NCI-H460 (cell line): ENCODE results near the gene AFAP1. TPM values are rescaled to one million over a fixed set of nuclear protein-coding genes. Genes with fewer than 3 reads are reported as not detected.
"Not testable (repeated sequence)": the region's sequence is repeated elsewhere in the genome, so short reads cannot be mapped to it uniquely, and the experiment has no call there.

Experiments used
- DNase-seq: peaks from one replicate; pipeline ENCODE4 v3.0.0-alpha.2; 2016; ENCODE audit warnings: low read depth; ENCODE audit errors: extremely low read depth
- total RNA-seq: library from RNA; depleted of rRNA; stranded (reverse); fragments of >200 nt; shearing (Covaris generic); gene quantifications from 2 replicates; pipeline ENCODE4 v1.2.3, GENCODE V29; 2014

Gene AFAP1
- total RNA-seq, 1 experiment from 2014 or later: 29.8 TPM

GRCh38 chr4:7924163-7924562 is 15.5 kb downstream of the AFAP1 start:
- DNase-seq: no peak

GRCh38 chr4:7922466-7922865 is 17.2 kb downstream of the AFAP1 start:
- no peak for DNase-seq

GRCh38 chr4:7918981-7919380 is 20.7 kb downstream of the AFAP1 start:
- DNase-seq: no peak

GRCh38 chr4:7918187-7918586 is 21.5 kb downstream of the AFAP1 start:
- not testable (repeated sequence) for DNase-seq

GRCh38 chr4:7917669-7918068 is 22.0 kb downstream of the AFAP1 start:
- DNase-seq: no peak

- no peak for DNase-seq
These were observed 23.8 kb downstream of the AFAP1 start for GRCh38 chr4:7915875-7916242.

GRCh38 chr4:7912826-7913225 is 26.8 kb downstream of the AFAP1 start:
- no peak for DNase-seq

- DNase-seq: no peak
These were observed 28.6 kb downstream of the AFAP1 start for GRCh38 chr4:7910952-7911578.

- no peak for DNase-seq
These were observed 29.3 kb downstream of the AFAP1 start for GRCh38 chr4:7910263-7910896.

- no peak for DNase-seq
These were observed 30.0 kb downstream of the AFAP1 start for GRCh38 chr4:7909463-7910262.

- no peak for DNase-seq
These were observed 31.0 kb downstream of the AFAP1 start for GRCh38 chr4:7908668-7909067.

- no peak for DNase-seq
These were observed 32.5 kb downstream of the AFAP1 start for GRCh38 chr4:7907142-7907541.

GRCh38 chr4:7906171-7906701 is 33.4 kb downstream of the AFAP1 start:
- DNase-seq: no peak

GRCh38 chr4:7904952-7905915 is 34.4 kb downstream of the AFAP1 start:
- no peak for DNase-seq

- DNase-seq: no peak
These were observed 35.7 kb downstream of the AFAP1 start for GRCh38 chr4:7903791-7904516.

GRCh38 chr4:7902826-7903225 is 36.8 kb downstream of the AFAP1 start:
- DNase-seq: no peak

GRCh38 chr4:7902101-7902553 is 37.5 kb downstream of the AFAP1 start:
- no peak for DNase-seq

GRCh38 chr4:7901311-7901885 is 38.3 kb downstream of the AFAP1 start:
- DNase-seq: no peak

- DNase-seq: no peak
These were observed 39.2 kb downstream of the AFAP1 start for GRCh38 chr4:7900334-7900909.
